Upper lobe of left lung (tissue), 6 donors: Measurements from ENCODE around the gene ARMH2. TPM values are rescaled to one million over a fixed set of nuclear protein-coding genes. Genes with fewer than 3 reads are reported as not detected.

ENCODE experiments used
- ATAC-seq, 2 donors: fragments of 200-7000 bp; cut with Tn5 transposase; one replicate each; pipeline ENCODE4 v1.9.1; 2022; ENCODE audit warnings: mild to moderate bottlenecking in 2 of 2, moderate library complexity in 2 of 2; ENCODE audit not compliant: low FRiP score in 2 of 2
- DNase-seq, 2 donors: peaks; one replicate each; pipeline ENCODE4 v3.0.0-alpha.2; 2019 to 2020
- H3K27ac ChIP-seq, 4 donors: fragments of 200-600 bp; sonication (generic); one replicate each; pipeline ENCODE4 v1.5.1; 2016 to 2019
- H3K27me3 ChIP-seq, 4 donors: fragments of 200-600 bp; sonication (generic); one replicate each; pipeline ENCODE4 v1.5.1; 2017 to 2019
- H3K36me3 ChIP-seq, 4 donors: fragments of 200-600 bp; sonication (generic); one replicate each; pipeline ENCODE4 v1.5.1; 2016 to 2019
- H3K4me1 ChIP-seq, 4 donors: fragments of 200-600 bp; sonication (generic); one replicate each; pipeline ENCODE4 v1.5.1; 2018 to 2019
- H3K4me3 ChIP-seq, 4 donors: fragments of 200-600 bp; sonication (generic); one replicate each; pipeline ENCODE4 v1.5.1; 2017 to 2019; ENCODE audit warnings: mild to moderate bottlenecking in 2 of 4, moderate library complexity in 1 of 4
- H3K9me3 ChIP-seq, 4 donors: fragments of 200-600 bp; sonication (generic); one replicate each; pipeline ENCODE4 v1.5.1; 2018 to 2019
- CTCF ChIP-seq, 6 experiments: fragments of 450-650 bp in 4 of 6; fragments of 200-600 bp in 2 of 6; sonication (generic) in 2 of 6; IDR thresholded peaks; one replicate each; pipeline ENCODE4 v1.5.1; 2016 to 2019; ENCODE audit warnings: antibody characterized with exemption in 6 of 6
- EP300 ChIP-seq, 4 donors: sonication (generic); formaldehyde crosslinking; IDR thresholded peaks; one replicate each; pipeline ENCODE4 v1.5.1; 2017; ENCODE audit warnings: antibody characterized with exemption in 4 of 4, control low read depth in 2 of 4
- POLR2A ChIP-seq, 4 donors: fragments of 450-650 bp; IDR thresholded peaks; one replicate each; pipeline ENCODE4 v1.5.1; 2016 to 2017; ENCODE audit warnings: antibody characterized with exemption in 4 of 4, mild to moderate bottlenecking in 2 of 4
- POLR2AphosphoS5 ChIP-seq, 2 donors: sonication (generic); formaldehyde crosslinking; IDR thresholded peaks; one replicate each; pipeline ENCODE4 v1.5.1; 2017; ENCODE audit warnings: antibody characterized with exemption in 2 of 2
- WGBS, 2 donors: methylation state at CpG; one replicate each; pipeline ENCODE4 v1.1.5; 2017 to 2018; 5-methylcytosine and 5-hydroxymethylcytosine counted together
- total RNA-seq, 6 donors: library from RNA; depleted of rRNA in 4 of 6; stranded (reverse); fragments of >200 nt in 4 of 6; gene quantifications; one replicate each; pipeline versions ENCODE4 v1.1.0 to v1.2.1, GENCODE V29; 2016 to 2021
- donor health status: DM: no; HTN: no; CAD: no; lungs with moderate emphysema.
- donor health status: DM: no; HTN: yes; CAD: no; lungs with severe emphysema.

The ARMH2 gene
- total RNA-seq, 6 donors from 2014 or later: 0.76 to 2.4 (median 1.7) TPM; not detected in 3

GRCh38 chr6:24823185-24823584, 24.5 kb upstream of the ARMH2 start:
- peaks cover 4 to 43% (median 13%) of the 10 kb centered on the region in 4 donors for H3K36me3 ChIP-seq
- TF ChIP-seq CTCF (IDR thresholded peaks at IDR 0.05) (no peak), POLR2A (IDR thresholded peaks at IDR 0.05) (no peak), EP300 (IDR thresholded peaks at IDR 0.05) (no peak), POLR2AphosphoS5 (IDR thresholded peaks at IDR 0.05) (no peak)
- H3K4me1 ChIP-seq: no peaks in the 10 kb centered on the region
- 72 to 94% methylated on average over 2 of the region's 2 CpGs for WGBS, 2 donors
- H3K27me3 ChIP-seq: no peaks in the 10 kb centered on the region
- no peak overlapping the region for H3K27ac ChIP-seq
- ATAC-seq (no peak), DNase-seq (no peak)
- H3K4me3 ChIP-seq: no peak overlapping the region
- H3K9me3 ChIP-seq: no peaks in the 10 kb centered on the region

- ATAC-seq (no peak), DNase-seq (no peak)
- H3K4me3 ChIP-seq: no peak overlapping the region
- no peaks in the 10 kb centered on the region for H3K27me3 ChIP-seq
- peaks cover 4 to 43% (median 11%) of the 10 kb centered on the region in 4 donors for H3K36me3 ChIP-seq
- TF ChIP-seq POLR2AphosphoS5 (IDR thresholded peaks at IDR 0.05) (no peak), EP300 (IDR thresholded peaks at IDR 0.05) (no peak), POLR2A (IDR thresholded peaks at IDR 0.05) (no peak), CTCF (IDR thresholded peaks at IDR 0.05) (no peak)
- no peaks in the 10 kb centered on the region for H3K9me3 ChIP-seq
- no peak overlapping the region for H3K27ac ChIP-seq
- no peaks in the 10 kb centered on the region for H3K4me1 ChIP-seq
- WGBS, 2 donors: 95 to 98% methylated on average over 6 of the region's 6 CpGs
These were observed 24.0 kb upstream of the ARMH2 start for GRCh38 chr6:24822696-24823095.

- Histone ChIP-seq H3K4me1 (no peaks in the 10 kb centered on the region), H3K9me3 (no peaks in the 10 kb centered on the region), H3K27me3 (no peaks in the 10 kb centered on the region), H3K36me3 (peaks cover 0 to 36% (median 8%) of the 10 kb centered on the region in 4 donors), H3K27ac (no peak overlapping the region), H3K4me3 (no peak overlapping the region)
- no peak for TF ChIP-seq POLR2A (IDR thresholded peaks at IDR 0.05)
- no peak for TF ChIP-seq POLR2AphosphoS5 (IDR thresholded peaks at IDR 0.05)
- TF ChIP-seq EP300 (IDR thresholded peaks at IDR 0.05): no peak
- no peak for TF ChIP-seq CTCF (IDR thresholded peaks at IDR 0.05)
- DNase-seq: no peak
- ATAC-seq: no peak
- 94 to 96% methylated on average over 3 of the region's 3 CpGs for WGBS, 2 donors
These were observed 23.2 kb upstream of the ARMH2 start for GRCh38 chr6:24821860-24822444.

- ATAC-seq (no peak), DNase-seq (no peak)
- Histone ChIP-seq H3K4me1 (no peaks in the 10 kb centered on the region), H3K36me3 (peaks cover 0 to 14% (median 0%) of the 10 kb centered on the region in 4 donors), H3K9me3 (no peaks in the 10 kb centered on the region), H3K27me3 (no peaks in the 10 kb centered on the region), H3K27ac (no peak overlapping the region), H3K4me3 (no peak overlapping the region)
- TF ChIP-seq POLR2A (IDR thresholded peaks at IDR 0.05): no peak
- TF ChIP-seq POLR2AphosphoS5 (IDR thresholded peaks at IDR 0.05): no peak
- no peak for TF ChIP-seq EP300 (IDR thresholded peaks at IDR 0.05)
- TF ChIP-seq CTCF (IDR thresholded peaks at IDR 0.05): no peak
- 94 to 95% methylated on average over 2 of the region's 2 CpGs for WGBS, 2 donors
These were observed 19.6 kb upstream of the ARMH2 start for GRCh38 chr6:24818346-24818745.

GRCh38 chr6:24809728-24810127, 11.0 kb upstream of the ARMH2 start:
- WGBS, 2 donors: 89 to 91% methylated on average over 3 of the region's 3 CpGs
- H3K27me3 ChIP-seq: no peaks in the 10 kb centered on the region
- peaks cover 3 to 51% (median 15%) of the 10 kb centered on the region in 4 donors for H3K36me3 ChIP-seq
- no peaks in the 10 kb centered on the region for H3K4me1 ChIP-seq
- no peak for DNase-seq
- no peak overlapping the region for H3K27ac ChIP-seq
- H3K9me3 ChIP-seq: no peaks in the 10 kb centered on the region
- TF ChIP-seq EP300 (IDR thresholded peaks at IDR 0.05) (no peak), POLR2AphosphoS5 (IDR thresholded peaks at IDR 0.05) (no peak), CTCF (IDR thresholded peaks at IDR 0.05) (no peak), POLR2A (IDR thresholded peaks at IDR 0.05) (no peak)
- no peak for ATAC-seq
- H3K4me3 ChIP-seq: no peak overlapping the region
